Measurements from ENCODE around the gene FAM53A. TPM values are rescaled to one million over a fixed set of nuclear protein-coding genes. Genes with fewer than 3 reads are reported as not detected.
"Not testable (repeated sequence)": the region's sequence is repeated elsewhere in the genome, so short reads cannot be mapped to it uniquely, and the experiment has no call there.

FAM53A gene
- total and polyA plus RNA-seq, 2 donors (not counting 1 experiment from before 2014, with no cell fraction given): 0.65 to 0.99 TPM

DNA sequence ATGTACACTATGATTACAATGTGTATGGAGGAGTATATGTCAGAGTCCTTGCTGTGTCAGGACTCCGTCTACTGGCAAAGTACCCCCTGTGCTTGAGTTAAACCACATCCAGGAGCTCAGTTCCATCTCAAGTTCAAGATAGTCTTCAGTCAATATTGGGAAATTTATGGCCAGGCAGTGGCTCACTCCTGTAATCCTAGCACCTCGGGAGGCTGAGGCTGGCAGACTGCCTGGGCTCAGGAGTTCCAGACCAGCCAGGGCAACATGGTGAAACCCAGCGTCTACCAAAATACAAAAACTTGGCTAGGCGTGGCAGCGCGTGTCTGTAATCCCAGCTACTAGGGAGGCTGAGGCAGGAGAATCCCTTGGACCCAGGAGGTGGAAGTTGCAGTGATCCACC lies 22.2 kb upstream of the FAM53A start:
- Histone ChIP-seq H3K4me2 (ENCODE audit: extremely low read depth, insufficient read depth, low read length) (no peak overlapping the region), H3K27ac (ENCODE audit: insufficient read depth, low read length) (no peak overlapping the region), H3K9me3 (ENCODE audit: control insufficient read depth, insufficient read depth, low read depth, low read length) (no peaks in the 10 kb centered on the region), H3K4me1 (ENCODE audit: control insufficient read depth, extremely low read depth, insufficient read depth, low read length) (no peaks in the 10 kb centered on the region), H4K20me1 (ENCODE audit: control insufficient read depth, extremely low read depth, insufficient read depth, low read length) (no peaks in the 10 kb centered on the region), H3K36me3 (ENCODE audit: control insufficient read depth, insufficient read depth, low read length) (peaks cover 16% of the 10 kb centered on the region), H3K79me2 (ENCODE audit: control insufficient read depth, insufficient read depth, low read length) (peaks cover 89% of the 10 kb centered on the region), H3K27me3 (ENCODE audit: control insufficient read depth, insufficient read depth, low read length) (no peaks in the 10 kb centered on the region), H2AFZ (ENCODE audit: low read length) (no peak overlapping the region), H3K4me3 (replicated peaks in 1 of 4; ENCODE audit: control extremely low read depth in 1 of 4, insufficient read depth in 1 of 4, low read depth in 3 of 4, low read length in 4 of 4) (no peak overlapping the region), H3K9ac (ENCODE audit: insufficient read depth, low read length) (no peak overlapping the region)
- DNase-seq (ENCODE audit: low read depth in 2 of 2): no peak
- TF ChIP-seq, protein P1, sequence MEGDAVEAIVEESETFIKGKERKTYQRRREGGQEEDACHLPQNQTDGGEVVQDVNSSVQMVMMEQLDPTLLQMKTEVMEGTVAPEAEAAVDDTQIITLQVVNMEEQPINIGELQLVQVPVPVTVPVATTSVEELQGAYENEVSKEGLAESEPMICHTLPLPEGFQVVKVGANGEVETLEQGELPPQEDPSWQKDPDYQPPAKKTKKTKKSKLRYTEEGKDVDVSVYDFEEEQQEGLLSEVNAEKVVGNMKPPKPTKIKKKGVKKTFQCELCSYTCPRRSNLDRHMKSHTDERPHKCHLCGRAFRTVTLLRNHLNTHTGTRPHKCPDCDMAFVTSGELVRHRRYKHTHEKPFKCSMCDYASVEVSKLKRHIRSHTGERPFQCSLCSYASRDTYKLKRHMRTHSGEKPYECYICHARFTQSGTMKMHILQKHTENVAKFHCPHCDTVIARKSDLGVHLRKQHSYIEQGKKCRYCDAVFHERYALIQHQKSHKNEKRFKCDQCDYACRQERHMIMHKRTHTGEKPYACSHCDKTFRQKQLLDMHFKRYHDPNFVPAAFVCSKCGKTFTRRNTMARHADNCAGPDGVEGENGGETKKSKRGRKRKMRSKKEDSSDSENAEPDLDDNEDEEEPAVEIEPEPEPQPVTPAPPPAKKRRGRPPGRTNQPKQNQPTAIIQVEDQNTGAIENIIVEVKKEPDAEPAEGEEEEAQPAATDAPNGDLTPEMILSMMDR (conservative IDR thresholded peaks at IDR 0.05 in 1 of 2, IDR thresholded peaks at IDR 0.05 in 1 of 2; ENCODE audit: low read depth in 1 of 2, low read length in 2 of 2): no peak
- no peak for TF ChIP-seq EZH2 (IDR thresholded peaks at IDR 0.05; ENCODE audit: low read length, missing control alignments)

DNA sequence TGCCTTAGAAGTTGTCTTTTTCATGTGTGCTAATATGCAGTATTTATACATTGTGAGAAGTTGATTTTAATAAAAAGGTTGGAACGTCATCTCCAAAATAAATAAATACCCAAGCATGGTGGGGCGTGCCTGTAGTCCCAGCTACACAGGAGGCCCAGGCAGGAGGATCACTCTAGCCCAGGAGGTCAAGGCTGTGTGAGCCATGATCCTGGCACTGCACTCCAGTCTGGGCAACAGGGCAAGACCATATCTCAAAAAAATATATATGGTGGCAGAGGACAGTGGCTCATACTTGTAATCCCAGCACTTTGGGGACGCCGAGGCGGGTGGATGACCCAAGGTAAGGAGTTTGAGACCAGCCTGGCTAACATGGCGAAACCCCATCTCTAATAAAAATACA lies 21.6 kb upstream of the FAM53A start:
- Histone ChIP-seq H3K36me3 (ENCODE audit: control insufficient read depth, insufficient read depth, low read length) (peaks cover 16% of the 10 kb centered on the region), H3K79me2 (ENCODE audit: control insufficient read depth, insufficient read depth, low read length) (peaks cover 86% of the 10 kb centered on the region), H3K4me3 (replicated peaks in 1 of 4; ENCODE audit: control extremely low read depth in 1 of 4, insufficient read depth in 1 of 4, low read depth in 3 of 4, low read length in 4 of 4) (no peak overlapping the region), H2AFZ (ENCODE audit: low read length) (no peak overlapping the region), H4K20me1 (ENCODE audit: control insufficient read depth, extremely low read depth, insufficient read depth, low read length) (no peaks in the 10 kb centered on the region), H3K27ac (ENCODE audit: insufficient read depth, low read length) (no peak overlapping the region), H3K9me3 (ENCODE audit: control insufficient read depth, insufficient read depth, low read depth, low read length) (no peaks in the 10 kb centered on the region), H3K27me3 (ENCODE audit: control insufficient read depth, insufficient read depth, low read length) (no peaks in the 10 kb centered on the region), H3K9ac (ENCODE audit: insufficient read depth, low read length) (no peak overlapping the region), H3K4me2 (ENCODE audit: extremely low read depth, insufficient read depth, low read length) (no peak overlapping the region), H3K4me1 (ENCODE audit: control insufficient read depth, extremely low read depth, insufficient read depth, low read length) (no peaks in the 10 kb centered on the region)
- no peak for DNase-seq (ENCODE audit: low read depth in 2 of 2)
- no peak for TF ChIP-seq EZH2 (IDR thresholded peaks at IDR 0.05; ENCODE audit: low read length, missing control alignments)
- TF ChIP-seq, protein P1 (conservative IDR thresholded peaks at IDR 0.05 in 1 of 2, IDR thresholded peaks at IDR 0.05 in 1 of 2; ENCODE audit: low read depth in 1 of 2, low read length in 2 of 2): no peak

DNA sequence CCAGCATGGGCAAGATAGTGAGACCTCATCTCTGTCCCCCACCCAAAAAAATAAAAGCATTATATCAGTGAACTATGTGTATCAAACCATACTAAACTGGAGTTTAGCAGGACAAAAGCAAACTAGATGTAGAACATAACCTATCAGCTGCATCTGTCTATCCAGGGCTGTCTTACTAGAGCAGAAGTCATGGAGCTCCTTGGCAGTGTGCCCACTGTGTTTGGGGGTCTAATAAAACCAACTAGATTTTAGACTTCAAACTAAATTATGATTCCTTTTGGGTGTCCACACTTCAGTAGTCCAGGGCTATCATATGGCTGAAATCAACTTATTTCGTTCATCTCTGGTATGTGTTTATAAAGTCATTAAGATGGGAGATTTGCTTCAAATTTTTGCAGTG lies 19.8 kb upstream of the FAM53A start:
- Histone ChIP-seq H3K36me3 (ENCODE audit: control insufficient read depth, insufficient read depth, low read length) (peaks cover 14% of the 10 kb centered on the region), H2AFZ (ENCODE audit: low read length) (no peak overlapping the region), H3K4me1 (ENCODE audit: control insufficient read depth, extremely low read depth, insufficient read depth, low read length) (no peaks in the 10 kb centered on the region), H3K4me2 (ENCODE audit: extremely low read depth, insufficient read depth, low read length) (no peak overlapping the region), H3K9ac (ENCODE audit: insufficient read depth, low read length) (no peak overlapping the region), H3K27ac (ENCODE audit: insufficient read depth, low read length) (no peak overlapping the region), H3K9me3 (ENCODE audit: control insufficient read depth, insufficient read depth, low read depth, low read length) (no peaks in the 10 kb centered on the region), H3K27me3 (ENCODE audit: control insufficient read depth, insufficient read depth, low read length) (no peaks in the 10 kb centered on the region), H3K79me2 (ENCODE audit: control insufficient read depth, insufficient read depth, low read length) (peaks cover 72% of the 10 kb centered on the region), H3K4me3 (replicated peaks in 1 of 4; ENCODE audit: control extremely low read depth in 1 of 4, insufficient read depth in 1 of 4, low read depth in 3 of 4, low read length in 4 of 4) (no peak overlapping the region), H4K20me1 (ENCODE audit: control insufficient read depth, extremely low read depth, insufficient read depth, low read length) (no peaks in the 10 kb centered on the region)
- no peak for TF ChIP-seq EZH2 (IDR thresholded peaks at IDR 0.05; ENCODE audit: low read length, missing control alignments)
- TF ChIP-seq, protein P1 (conservative IDR thresholded peaks at IDR 0.05 in 1 of 2, IDR thresholded peaks at IDR 0.05 in 1 of 2; ENCODE audit: low read depth in 1 of 2, low read length in 2 of 2): no peak
- DNase-seq (ENCODE audit: low read depth in 2 of 2): no peak

DNA sequence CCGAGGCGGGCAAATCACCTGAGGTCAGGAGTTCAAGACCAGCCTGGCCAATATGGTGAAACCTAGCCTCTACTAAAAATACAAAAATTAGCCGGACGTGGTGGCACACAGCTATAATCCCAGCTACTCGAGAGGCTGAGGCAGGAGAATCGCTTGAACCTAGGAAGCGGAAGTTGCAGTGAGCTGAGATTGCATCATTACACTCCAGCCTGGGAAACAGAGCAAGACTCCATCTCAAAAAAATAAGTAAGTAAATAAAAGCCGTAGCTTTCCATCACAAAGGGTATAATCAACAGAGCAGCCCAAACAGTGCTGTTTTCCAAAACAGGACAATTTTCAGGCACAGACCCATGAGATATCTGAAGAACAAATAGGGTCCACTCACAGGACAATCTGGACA lies 17.6 kb upstream of the FAM53A start:
- not testable (repeated sequence) for H3K4me3 ChIP-seq (replicated peaks in 1 of 4; ENCODE audit: control extremely low read depth in 1 of 4, insufficient read depth in 1 of 4, low read depth in 3 of 4, low read length in 4 of 4); H2AFZ ChIP-seq (ENCODE audit: low read length); H3K27ac ChIP-seq (ENCODE audit: insufficient read depth, low read length); H3K27me3 ChIP-seq (ENCODE audit: control insufficient read depth, insufficient read depth, low read length); DNase-seq (ENCODE audit: low read depth in 2 of 2); H3K9ac ChIP-seq (ENCODE audit: insufficient read depth, low read length); H3K4me2 ChIP-seq (ENCODE audit: extremely low read depth, insufficient read depth, low read length); H3K4me1 ChIP-seq (ENCODE audit: control insufficient read depth, extremely low read depth, insufficient read depth, low read length); H3K9me3 ChIP-seq (ENCODE audit: control insufficient read depth, insufficient read depth, low read depth, low read length); H4K20me1 ChIP-seq (ENCODE audit: control insufficient read depth, extremely low read depth, insufficient read depth, low read length)
- peaks cover 57% of the 10 kb centered on the region for H3K79me2 ChIP-seq (ENCODE audit: control insufficient read depth, insufficient read depth, low read length)
- H3K36me3 ChIP-seq (ENCODE audit: control insufficient read depth, insufficient read depth, low read length): peaks cover 16% of the 10 kb centered on the region

Data from fibroblast of lung (primary cell).